ENCODE results near the gene ATP6V0D1. TPM values are rescaled to one million over a fixed set of nuclear protein-coding genes. Genes with fewer than 3 reads are reported as not detected.
A peak's percentile ranks its signal among the peaks of the same experiment; 100 is the strongest.

Gene ATP6V0D1
- total RNA-seq, 1 donor from 2014 or later: 74.5 TPM

DNA sequence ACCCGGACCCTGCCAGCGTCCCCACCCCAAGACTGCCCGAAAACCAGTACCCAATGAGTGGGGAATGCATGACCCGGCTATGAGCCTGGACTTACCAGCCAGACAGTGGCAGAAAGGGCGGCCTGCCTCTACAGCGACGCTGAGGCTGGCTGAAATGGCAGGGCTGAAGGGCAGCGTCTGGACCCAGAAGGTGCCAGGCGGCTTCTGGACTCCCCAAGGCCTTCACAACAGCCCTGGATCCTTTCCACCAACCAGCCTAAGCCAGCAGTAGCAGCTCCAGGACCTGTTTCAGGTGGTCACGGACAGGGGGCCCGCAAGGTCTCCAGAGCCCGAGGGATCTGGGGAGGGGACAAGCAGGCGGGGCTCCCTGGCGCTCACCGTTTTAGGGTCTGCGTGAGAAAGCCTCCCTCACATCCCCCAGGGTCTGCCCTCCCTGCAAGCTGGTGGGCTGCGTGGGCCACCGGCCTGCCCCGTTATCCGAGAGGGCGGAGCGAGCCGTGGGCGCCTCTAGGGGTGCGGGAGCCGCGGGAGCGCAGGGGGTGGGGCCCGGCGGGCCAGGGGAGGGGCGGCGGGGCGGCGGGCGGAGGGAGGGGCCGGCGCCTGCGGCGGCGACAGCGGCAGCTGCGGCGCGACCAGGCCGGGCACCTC, 47.4 kb upstream of the ATP6V0D1 start, which contains the start of gene RIPOR1:
Gene RIPOR1, plus strand, starts transcription at position 608 of the 648 bp plus-strand sequence. CDS start 9,618 bp downstream, outside the sequence.
- H3K27me3 Mint-ChIP-seq: no peaks in the 10 kb centered on the region
- no peaks in the 10 kb centered on the region for H3K9me3 Mint-ChIP-seq
- DNase-seq: no peak
- H3K27ac Mint-ChIP-seq: peak within 1 kb of the TSS; percentile 95
- TF ChIP-seq, protein P1, sequence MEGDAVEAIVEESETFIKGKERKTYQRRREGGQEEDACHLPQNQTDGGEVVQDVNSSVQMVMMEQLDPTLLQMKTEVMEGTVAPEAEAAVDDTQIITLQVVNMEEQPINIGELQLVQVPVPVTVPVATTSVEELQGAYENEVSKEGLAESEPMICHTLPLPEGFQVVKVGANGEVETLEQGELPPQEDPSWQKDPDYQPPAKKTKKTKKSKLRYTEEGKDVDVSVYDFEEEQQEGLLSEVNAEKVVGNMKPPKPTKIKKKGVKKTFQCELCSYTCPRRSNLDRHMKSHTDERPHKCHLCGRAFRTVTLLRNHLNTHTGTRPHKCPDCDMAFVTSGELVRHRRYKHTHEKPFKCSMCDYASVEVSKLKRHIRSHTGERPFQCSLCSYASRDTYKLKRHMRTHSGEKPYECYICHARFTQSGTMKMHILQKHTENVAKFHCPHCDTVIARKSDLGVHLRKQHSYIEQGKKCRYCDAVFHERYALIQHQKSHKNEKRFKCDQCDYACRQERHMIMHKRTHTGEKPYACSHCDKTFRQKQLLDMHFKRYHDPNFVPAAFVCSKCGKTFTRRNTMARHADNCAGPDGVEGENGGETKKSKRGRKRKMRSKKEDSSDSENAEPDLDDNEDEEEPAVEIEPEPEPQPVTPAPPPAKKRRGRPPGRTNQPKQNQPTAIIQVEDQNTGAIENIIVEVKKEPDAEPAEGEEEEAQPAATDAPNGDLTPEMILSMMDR (IDR thresholded peaks at IDR 0.05): no peak
- ATAC-seq (ENCODE audit: low read depth): peak; percentile 33
- H3K4me1 Mint-ChIP-seq: peaks cover 54% of the 10 kb centered on the region
- H3K4me3 Mint-ChIP-seq: peak within 1 kb of the TSS; percentile 90
- ChIA-PET POLR2A (interaction anchor here (0.5 to 6.0 kb wide), 11 partner anchors 9 to 696 kb away, joined by 3 to 79 read pairs (median 6); partner anchors contain the start of genes ACD and CTCF), CTCF (interaction anchor here (1.5 to 4.9 kb wide), 5 partner anchors 7 to 47 kb away, joined by 5 to 50 read pairs (median 7); no protein-coding TSS in a partner anchor)
- H3K36me3 Mint-ChIP-seq (ENCODE audit: low read depth): peaks cover 12% of the 10 kb centered on the region
- intact Hi-C loops (cut with micrococcal nuclease): loop anchor here (10.0 kb wide), 1 partner anchor 466 kb away; the partner anchor contains the start of gene DPEP2

DNA sequence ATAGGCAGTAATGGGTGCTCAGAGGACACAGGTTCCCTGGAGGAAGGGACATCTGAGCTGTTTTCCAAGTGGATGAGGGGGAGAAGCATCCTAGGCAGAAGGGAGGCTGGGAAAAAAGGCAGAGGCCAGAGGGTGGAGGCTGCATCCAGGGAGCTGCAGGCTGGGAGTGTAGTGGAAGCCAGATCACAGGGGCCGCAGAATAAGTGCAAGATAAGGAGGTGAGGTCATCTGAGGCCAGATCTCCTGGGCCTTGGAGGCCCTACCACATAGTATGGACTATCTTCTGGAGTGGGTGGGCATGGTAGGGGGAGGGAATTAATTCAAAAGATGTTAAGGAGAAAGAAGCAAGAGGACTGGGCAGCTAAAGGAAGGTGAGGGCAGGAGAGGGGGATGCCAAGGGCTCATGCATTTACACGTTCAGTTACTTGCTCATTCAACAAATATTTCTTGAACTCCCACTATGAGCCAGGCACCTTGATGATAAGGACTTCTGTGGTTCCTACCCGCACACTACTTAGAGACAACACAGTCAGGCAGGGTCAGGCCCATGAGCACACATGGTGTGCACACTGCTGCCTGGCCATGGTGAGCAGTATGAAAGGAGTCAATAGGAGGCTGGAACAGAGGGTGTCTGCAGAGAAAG, 45.3 kb upstream of the ATP6V0D1 start:
- H3K4me1 Mint-ChIP-seq: peaks cover 46% of the 10 kb centered on the region
- no peaks in the 10 kb centered on the region for H3K9me3 Mint-ChIP-seq
- H3K27ac Mint-ChIP-seq: peak overlapping the region; percentile 68
- TF ChIP-seq, protein P1 (IDR thresholded peaks at IDR 0.05): no peak
- ATAC-seq (ENCODE audit: low read depth) (no peak), DNase-seq (no peak)
- peaks cover 6% of the 10 kb centered on the region for H3K36me3 Mint-ChIP-seq (ENCODE audit: low read depth)
- intact Hi-C loops (cut with micrococcal nuclease): loop anchor here (10.0 kb wide), 1 partner anchor 469 kb away; the partner anchor contains the start of gene DPEP2
- no peaks in the 10 kb centered on the region for H3K27me3 Mint-ChIP-seq
- H3K4me3 Mint-ChIP-seq: no peak overlapping the region
- ChIA-PET POLR2A (interaction anchor here (0.5 kb wide), 1 partner anchor 487 kb away, joined by 4 read pairs; no protein-coding TSS in a partner anchor), CTCF (interaction anchor here (1.0 to 2.0 kb wide), 5 partner anchors 12 to 45 kb away, joined by 3 to 7 read pairs (median 5); partner anchors contain the start of gene CTCF)

DNA sequence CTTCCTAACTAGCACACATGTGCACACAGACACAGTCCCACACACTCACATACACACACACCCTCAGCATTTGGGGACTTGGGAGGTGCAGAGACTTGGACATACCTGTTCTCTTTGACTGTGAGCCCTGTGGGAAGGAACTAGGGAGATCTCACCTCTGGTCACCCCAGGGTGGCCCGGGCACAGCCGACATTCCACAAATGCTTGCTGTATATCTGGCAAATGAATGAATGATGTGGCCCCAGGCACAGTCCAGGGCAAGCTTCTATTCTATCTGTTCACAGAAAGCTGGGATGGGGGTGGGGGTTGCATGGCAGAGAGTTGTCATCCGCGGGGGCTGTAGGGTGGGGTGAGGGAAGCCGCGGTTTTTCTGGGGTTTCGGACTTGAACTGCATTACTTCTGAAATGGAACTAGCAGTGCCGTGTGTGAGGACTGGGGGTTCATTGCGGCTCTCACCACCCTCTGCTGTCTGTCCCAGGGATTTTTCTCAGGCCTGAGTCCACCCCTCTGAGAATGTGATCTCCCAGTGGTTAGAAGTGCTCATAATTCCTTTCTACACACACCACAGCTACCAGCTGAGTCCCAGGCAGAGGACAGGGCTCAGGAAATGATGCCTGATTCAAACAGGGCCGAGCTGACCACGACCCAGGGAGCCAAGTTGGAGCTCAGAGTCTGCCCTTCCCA, 44.4 kb upstream of the ATP6V0D1 start:
- Mint-ChIP-seq H3K27me3 (no peaks in the 10 kb centered on the region), H3K4me1 (peaks cover 46% of the 10 kb centered on the region), H3K27ac (peak overlapping the region; percentile 27), H3K36me3 (ENCODE audit: low read depth) (peaks cover 6% of the 10 kb centered on the region), H3K9me3 (no peaks in the 10 kb centered on the region), H3K4me3 (no peak overlapping the region)
- DNase-seq (no peak), ATAC-seq (ENCODE audit: low read depth) (no peak)
- TF ChIP-seq, protein P1 (IDR thresholded peaks at IDR 0.05): no peak
- CTCF ChIA-PET: interaction anchor here (1.0 to 2.0 kb wide), 5 partner anchors 11 to 44 kb away, joined by 3 to 7 read pairs (median 5); partner anchors contain the start of gene CTCF
- intact Hi-C loops (cut with micrococcal nuclease): loop anchor here (10.0 kb wide), 1 partner anchor 469 kb away; the partner anchor contains the start of gene DPEP2
- POLR2A ChIA-PET: interaction anchor here (0.5 to 1.7 kb wide), 5 partner anchors 12 to 738 kb away, joined by 3 to 10 read pairs (median 4); no protein-coding TSS in a partner anchor

DNA sequence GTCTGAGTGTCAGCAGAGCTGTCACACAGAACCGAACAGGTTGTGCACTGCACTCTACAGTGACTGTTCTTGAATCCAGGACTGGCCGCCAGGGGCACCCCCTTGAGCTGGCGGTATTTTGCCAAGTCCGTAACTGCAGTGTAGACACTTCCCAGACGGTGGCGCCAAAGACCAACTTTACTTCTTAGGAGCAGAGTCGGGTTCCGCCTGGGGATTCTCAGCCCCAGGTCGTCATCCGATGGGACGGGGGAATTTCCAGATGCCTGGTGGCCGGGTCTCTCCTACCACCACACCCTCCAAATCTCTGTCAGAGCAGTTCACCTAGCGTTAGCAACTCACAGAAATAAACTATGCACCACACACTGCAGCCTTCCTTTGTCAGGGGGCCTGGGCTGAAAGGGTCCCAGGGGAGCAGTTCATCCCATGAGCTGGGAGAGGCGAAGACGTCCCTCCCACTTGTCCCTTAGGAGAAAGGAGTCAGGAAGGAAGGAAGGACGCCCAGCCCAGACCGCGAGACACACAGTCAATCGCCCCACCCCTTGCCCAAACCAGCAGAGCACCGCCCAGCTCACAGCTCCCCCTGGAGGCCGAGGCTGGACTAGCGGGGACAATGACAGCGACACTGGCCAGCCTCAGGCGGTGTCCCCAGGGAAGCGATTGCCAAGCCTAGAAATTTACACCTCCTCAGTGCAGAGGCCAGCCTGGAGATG, 40.3 kb upstream of the ATP6V0D1 start:
- Mint-ChIP-seq H3K27ac (peak overlapping the region; percentile 98), H3K27me3 (no peaks in the 10 kb centered on the region), H3K4me1 (peaks cover 75% of the 10 kb centered on the region), H3K4me3 (peak overlapping the region; percentile 89), H3K9me3 (no peaks in the 10 kb centered on the region), H3K36me3 (ENCODE audit: low read depth) (peaks cover 2% of the 10 kb centered on the region)
- intact Hi-C loops (cut with micrococcal nuclease): loop anchor here (1.0 to 10.0 kb wide), 13 partner anchors 9 to 474 kb away; partner anchors contain the start of genes ACD, ATP6V0D1, CARMIL2 and CTCF
- peak; percentile 70 for ATAC-seq (ENCODE audit: low read depth)
- ChIA-PET CTCF (interaction anchor here (0.7 to 15.2 kb wide), 34 partner anchors 9 to 520 kb away, joined by 3 to 298 read pairs (median 5); partner anchors contain the start of genes ACD, AGRP, ATP6V0D1 and C16orf86), POLR2A (interaction anchor here (0.6 to 7.4 kb wide), 27 partner anchors 9 to 485 kb away, joined by 3 to 82 read pairs (median 5); partner anchors contain the start of genes ACD, ATP6V0D1, C16orf86 and CARMIL2)
- DNase-seq: peak; percentile 95
- TF ChIP-seq, protein P1 (IDR thresholded peaks at IDR 0.05): peak; percentile 85
